Transverse colon (tissue), 4 donors: ENCODE results near the gene MIGA1. TPM values are rescaled to one million over a fixed set of nuclear protein-coding genes. Genes with fewer than 3 reads are reported as not detected.

Source experiments
- DNase-seq: peaks from one replicate; pipeline ENCODE4 v3.0.0-alpha.2; 2019
- H3K27ac ChIP-seq, 4 donors: fragments of 200-600 bp; sonication (generic); 2 replicates each; pipeline ENCODE4 v1.5.1; 2016 to 2018; ENCODE audit warnings: inconsistent platforms in 4 of 4
- H3K27me3 ChIP-seq: fragments of 200-600 bp; sonication (generic); 2 replicates; pipeline ENCODE4 v1.5.1; 2017; ENCODE audit warnings: inconsistent platforms
- H3K36me3 ChIP-seq, 4 donors: fragments of 200-600 bp; sonication (generic); 2 replicates each; pipeline ENCODE4 v1.5.1; 2017 to 2019; ENCODE audit warnings: inconsistent platforms in 4 of 4
- H3K4me1 ChIP-seq, 4 donors: fragments of 200-600 bp; sonication (generic); 2 replicates each; pipeline ENCODE4 v1.5.1; 2017 to 2020; ENCODE audit warnings: inconsistent platforms in 4 of 4
- H3K4me3 ChIP-seq, 4 donors: fragments of 200-600 bp; sonication (generic); 1 replicate in 1 of 4; 2 replicates in 3 of 4; pipeline versions ENCODE4 v1.5.1 to v1.6.1; 2017 to 2019; ENCODE audit warnings: inconsistent platforms in 4 of 4
- H3K9me3 ChIP-seq, 2 donors: fragments of 200-600 bp; sonication (generic); 2 replicates each; pipeline ENCODE4 v1.5.1; 2017 to 2019; ENCODE audit warnings: inconsistent platforms in 2 of 2
- CTCF ChIP-seq, 5 experiments: fragments of 200-600 bp in 3 of 5; fragments of 450-650 bp in 2 of 5; sonication (generic) in 3 of 5; IDR thresholded peaks; 1 replicate in 2 of 5; 2 replicates in 3 of 5; pipeline ENCODE4 v1.5.1; 2016 to 2017; ENCODE audit warnings: antibody characterized with exemption in 5 of 5, inconsistent platforms in 3 of 5, mild to moderate bottlenecking in 2 of 5, moderate library complexity in 1 of 5
- EP300 ChIP-seq: sonication (generic); formaldehyde crosslinking; IDR thresholded peaks from one replicate; pipeline ENCODE4 v1.6.1; 2017; ENCODE audit warnings: antibody characterized with exemption, low read depth
- POLR2A ChIP-seq: fragments of 450-650 bp; IDR thresholded peaks from one replicate; pipeline ENCODE4 v1.6.1; 2016; ENCODE audit warnings: antibody characterized with exemption, mild to moderate bottlenecking, moderate library complexity
- POLR2AphosphoS5 ChIP-seq, 3 donors: sonication (generic); formaldehyde crosslinking; IDR thresholded peaks; one replicate each; pipeline ENCODE4 v1.6.1; 2016; ENCODE audit warnings: antibody characterized with exemption in 3 of 3
- WGBS, 2 donors: methylation state at CpG; one replicate each; pipeline ENCODE4 v1.1.5; 2018; ENCODE audit warnings: low coverage in 1 of 2; 5-methylcytosine and 5-hydroxymethylcytosine counted together
- in situ Hi-C, 4 donors: fragments of 200-750 bp; cut with MboI; loops; one replicate each; pipeline versions ENCODE4 v1.15.0 to v1.15.1; 2017; ENCODE audit warnings: low sequenced_read_pairs in 3 of 4, low pct_ligation_motif_present in 1 of 4, low pct_unique_long_range_greater_than_20kb in 1 of 4
- intact Hi-C: fragments of 100-400 bp; cut with DNase I; formaldehyde crosslinking; loops from one replicate; pipeline ENCODE4 v1.15.1; 2023; ENCODE audit warnings: low total_unique reads
- total RNA-seq, 4 donors: library from RNA; depleted of rRNA; stranded (reverse); fragments of >200 nt; gene quantifications; one replicate each; pipeline ENCODE4 v1.1.0, GENCODE V29; 2016

MIGA1 gene
- total RNA-seq, 4 donors from 2014 or later: 8.2 to 19.1 (median 18.0) TPM

DNA sequence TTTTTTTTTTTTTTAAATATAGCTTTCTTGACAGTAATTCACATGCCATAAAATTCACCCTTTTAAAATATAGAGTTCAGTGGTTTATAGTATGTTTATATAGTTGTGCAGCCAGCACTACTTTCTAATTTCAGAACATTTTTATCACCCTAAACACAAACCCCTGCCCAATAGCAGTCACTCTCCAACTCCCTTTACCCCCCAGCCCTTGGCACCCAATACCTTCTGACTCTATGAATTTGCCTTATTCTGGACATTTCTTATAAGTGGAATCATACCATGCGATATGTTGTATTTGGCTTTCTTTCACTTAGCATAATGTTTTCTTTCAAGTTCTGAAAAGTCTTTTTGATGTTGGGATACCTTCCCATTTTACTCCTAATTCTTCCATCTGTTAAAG, 66.5 kb downstream of the MIGA1 start:
- DNase-seq: no peak
- Histone ChIP-seq H3K4me1 (peaks cover 0 to 13% (median 4%) of the 10 kb centered on the region in 4 donors), H3K9me3 (no peaks in the 10 kb centered on the region), H3K27me3 (no peaks in the 10 kb centered on the region), H3K27ac (no peak overlapping the region), H3K4me3 (no peak overlapping the region), H3K36me3 (peaks cover 0 to 8% (median 0%) of the 10 kb centered on the region in 4 donors)
- in situ Hi-C loops (loop anchor here in 1 of 4 donors (25.0 kb wide), 1 partner anchor 266 kb away; no protein-coding TSS in a partner anchor), intact Hi-C loops (no loop called here)
- WGBS, 2 donors: 53 to 63% methylated on average over 1 of the region's 1 CpG
- TF ChIP-seq CTCF (IDR thresholded peaks at IDR 0.05): no peak

GRCh38 chr1:77846966-77847365, 67.5 kb downstream of the MIGA1 start:
- in situ Hi-C loops (loop anchor here in 1 of 4 donors (25.0 kb wide), 1 partner anchor 265 kb away; no protein-coding TSS in a partner anchor), intact Hi-C loops (no loop called here)
- Histone ChIP-seq H3K9me3 (no peaks in the 10 kb centered on the region), H3K36me3 (peaks cover 0 to 8% (median 0%) of the 10 kb centered on the region in 4 donors), H3K4me3 (no peak overlapping the region), H3K27ac (no peak overlapping the region), H3K27me3 (no peaks in the 10 kb centered on the region), H3K4me1 (peaks cover 0 to 13% (median 4%) of the 10 kb centered on the region in 4 donors)
- no peak for DNase-seq
- WGBS, 2 donors: 93 to 100% methylated on average over 1 to 3 of the region's 3 CpGs
- TF ChIP-seq POLR2A (no peak), EP300 (no peak), CTCF (IDR thresholded peaks at IDR 0.05) (no peak), POLR2AphosphoS5 (IDR thresholded peaks at IDR 0.05) (no peak)

DNA sequence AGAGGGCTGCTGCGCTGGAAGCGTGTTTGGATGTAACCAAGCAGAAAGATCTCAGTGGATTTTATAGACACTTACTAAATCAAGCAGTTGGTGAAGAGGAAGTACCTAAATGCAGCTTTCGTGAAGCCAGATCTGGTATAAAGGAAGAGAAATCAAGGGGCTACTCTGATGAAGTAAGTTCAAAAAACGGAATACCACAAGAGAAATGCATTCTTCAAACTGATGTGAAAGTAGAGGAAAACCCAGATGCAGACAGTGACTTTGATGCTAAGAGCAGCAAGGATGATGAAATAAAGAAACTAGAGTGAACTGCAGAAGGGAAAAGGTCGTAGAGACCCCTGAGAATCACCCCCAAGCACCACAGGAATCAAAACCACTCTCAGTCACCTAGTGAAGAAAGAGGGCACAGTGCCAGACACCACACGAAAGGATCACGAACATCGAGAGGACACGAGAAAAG, 68.2 kb downstream of the MIGA1 start:
- TF ChIP-seq EP300 (no peak), CTCF (IDR thresholded peaks at IDR 0.05) (no peak), POLR2AphosphoS5 (IDR thresholded peaks at IDR 0.05) (no peak), POLR2A (no peak)
- Histone ChIP-seq H3K9me3 (no peaks in the 10 kb centered on the region), H3K27me3 (no peaks in the 10 kb centered on the region), H3K4me1 (peaks cover 0 to 13% (median 4%) of the 10 kb centered on the region in 4 donors), H3K36me3 (peaks cover 0 to 8% (median 0%) of the 10 kb centered on the region in 4 donors), H3K4me3 (no peak overlapping the region), H3K27ac (no peak overlapping the region)
- in situ Hi-C loops (loop anchor here in 1 of 4 donors (25.0 kb wide), 1 partner anchor 265 kb away; no protein-coding TSS in a partner anchor), intact Hi-C loops (no loop called here)
- DNase-seq: no peak
- 74 to 76% methylated on average over 9 of the region's 9 CpGs for WGBS, 2 donors

DNA sequence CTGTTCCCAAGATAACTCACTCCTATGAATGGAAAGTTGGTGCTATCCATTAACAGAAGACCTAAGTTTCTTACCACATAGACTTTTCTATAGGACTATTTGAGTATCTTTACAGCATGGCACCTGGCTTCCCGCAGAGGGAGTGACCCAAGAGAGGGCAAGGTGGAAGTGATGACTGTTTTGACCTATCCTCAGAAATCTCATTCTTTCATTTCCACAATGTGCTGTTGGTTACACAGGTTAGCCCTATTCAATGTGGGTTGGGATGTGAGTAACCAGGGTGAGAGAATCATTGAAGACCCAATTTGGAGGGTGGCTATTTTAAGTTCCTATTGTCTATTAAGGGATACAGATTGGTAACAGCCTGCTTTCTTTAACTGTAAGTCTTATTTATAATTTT, 70.6 kb downstream of the MIGA1 start:
- Histone ChIP-seq H3K27ac (no peak overlapping the region), H3K4me3 (no peak overlapping the region), H3K36me3 (no peaks in the 10 kb centered on the region), H3K27me3 (no peaks in the 10 kb centered on the region), H3K9me3 (peaks cover 0 to 6% of the 10 kb centered on the region in 2 donors), H3K4me1 (peaks cover 0 to 11% (median 3%) of the 10 kb centered on the region in 4 donors)
- WGBS, 2 donors: 89 to 92% methylated on average over 1 of the region's 1 CpG
- no peak for DNase-seq
- no peak for TF ChIP-seq EP300
- in situ Hi-C loops: no loop called here
- intact Hi-C loops: no loop called here

GRCh38 chr1:77857552-77857951, 78.1 kb downstream of the MIGA1 start:
- WGBS, 2 donors: 82 to 85% methylated on average over 2 to 4 of the region's 4 CpGs
- TF ChIP-seq POLR2A: no peak
- TF ChIP-seq CTCF (IDR thresholded peaks at IDR 0.05): no peak
- TF ChIP-seq POLR2AphosphoS5 (IDR thresholded peaks at IDR 0.05): no peak
- TF ChIP-seq EP300: no peak
- in situ Hi-C loops (no loop called here), intact Hi-C loops (no loop called here)
- Histone ChIP-seq H3K9me3 (peaks cover 0 to 9% of the 10 kb centered on the region in 2 donors), H3K4me1 (no peaks in the 10 kb centered on the region), H3K27ac (no peak overlapping the region), H3K4me3 (no peak overlapping the region), H3K27me3 (no peaks in the 10 kb centered on the region), H3K36me3 (peaks cover 0 to 5% (median 2%) of the 10 kb centered on the region in 4 donors)
- DNase-seq: no peak
